ENCODE data around the gene KRT40. TPM values are rescaled to one million over a fixed set of nuclear protein-coding genes. Genes with fewer than 3 reads are reported as not detected.

KRT40 gene
- total and polyA plus RNA-seq, 9 of the 15 experiments (the other 6 are each of a cell fraction or from before 2014, with no cell fraction given), result not detected

- Histone ChIP-seq H3K79me2 (ENCODE audit: control insufficient read depth, insufficient read depth, low read length) (no peaks in the 10 kb centered on the region), H3K36me3 (ENCODE audit: control insufficient read depth, insufficient read depth, low read length) (no peaks in the 10 kb centered on the region), H3K4me1 (replicated peaks in 1 of 2; ENCODE audit: control insufficient read depth in 2 of 2, insufficient read depth in 2 of 2, low read length in 2 of 2) (no peaks in the 10 kb centered on the region), H3K4me2 (ENCODE audit: insufficient read depth, low read length) (no peak overlapping the region), H4K20me1 (replicated peaks; ENCODE audit: control insufficient read depth, insufficient read depth, low read length) (no peaks in the 10 kb centered on the region), H3K9ac (ENCODE audit: insufficient read depth in 1 of 2, low read depth in 2 of 2, low read length in 2 of 2) (no peak overlapping the region), H3K9me1 (ENCODE audit: control insufficient read depth, insufficient read depth, low read length) (no peaks in the 10 kb centered on the region), H2AFZ (ENCODE audit: low read depth, low read length) (no peak overlapping the region), H3K9me3 (replicated peaks; ENCODE audit: control insufficient read depth, insufficient read depth, low read depth, low read length) (no peaks in the 10 kb centered on the region), H3K27ac (ENCODE audit: extremely low read depth, low read depth, low read length) (no peak overlapping the region), H3K4me3 (no peak overlapping the region), H3K27me3 (ENCODE audit: control insufficient read depth in 2 of 2, insufficient read depth in 2 of 2, low read length in 2 of 2) (peaks cover 0 to 6% of the 10 kb centered on the region in 2 experiments; a peak in 3 of 5 replicates)
- ATAC-seq, result no peak
- intact Hi-C loops (cut with micrococcal nuclease) (no loop called here), in situ Hi-C loops (cut with MboI) (no loop called here)
- DNase-seq (ENCODE audit: extremely low read depth in 1 of 4, low spot score in 3 of 4), result no peak
- FAIRE-seq, result no peak
- no peak for TF ChIP-seq OTX1 (CRISPR knock-in tag; IDR thresholded peaks at IDR 0.05)
- no peak for TF ChIP-seq U2AF2 (optimal IDR thresholded peaks at IDR 0.05; ENCODE audit: low read depth, low read length)
- no peak for TF ChIP-seq KLF6 (CRISPR knock-in tag; IDR thresholded peaks at IDR 0.05; ENCODE audit: borderline replicate concordance)
- no peak for TF ChIP-seq XRCC5 (IDR thresholded peaks at IDR 0.05; ENCODE audit: low read depth, low read length)
- TF ChIP-seq ARHGAP35 (IDR thresholded peaks at IDR 0.05; ENCODE audit: partially characterized antibody), result no peak
- TF ChIP-seq MGA (IDR thresholded peaks at IDR 0.05), result no peak
- no peak for TF ChIP-seq KLF13 (tag; IDR thresholded peaks at IDR 0.05; ENCODE audit: borderline replicate concordance, low read depth)
- TF ChIP-seq ELF1 (tag; IDR thresholded peaks at IDR 0.05), result no peak
- no peak for TF ChIP-seq SMARCC2 (IDR thresholded peaks at IDR 0.05; ENCODE audit: low read depth)
- no peak for TF ChIP-seq PHTF2 (CRISPR knock-in tag; IDR thresholded peaks at IDR 0.05)
- TF ChIP-seq SNIP1 (IDR thresholded peaks at IDR 0.05; ENCODE audit: low read depth), result no peak
- no peak for TF ChIP-seq EHMT2 (IDR thresholded peaks at IDR 0.05)
- no TSS peak for BruUV-seq (replicated peaks)
- POLR2A ChIA-PET, result interaction anchor here (1.0 kb wide), 1 partner anchor 20 kb away, joined by 3 read pairs; no protein-coding TSS in a partner anchor
- CTCF ChIA-PET (ENCODE audit: low intra/inter-chr PET ratio), result no interaction called here
- 1% methylated on average over 10 of the region's 10 CpGs for WGBS (ENCODE audit: insufficient coverage, low coverage, missing lambda C conversion rate)
These were observed 24.0 kb downstream of the KRT40 start for GRCh38 chr17:40960144-40960543.

Data from K562 (cell line).